Keratinocyte (primary cell): ENCODE measurements around the gene POLE3. TPM values are rescaled to one million over a fixed set of nuclear protein-coding genes. Genes with fewer than 3 reads are reported as not detected.

Experiments used
- DNase-seq: peaks from one replicate; pipeline ENCODE4 v3.0.0-alpha.2; 2011; ENCODE audit warnings: low read depth, missing footprints, low spot score
- FAIRE-seq: peaks from 2 replicates; lab custom pipeline; 2011; peaks lifted over from hg19 to GRCh38; lab: Jason Lieb, UNC
- H2AFZ ChIP-seq: 2 replicates; pipeline ENCODE4 v1.6.0; 2012; ENCODE audit warnings: low read length, control low read depth, inconsistent platforms; ENCODE audit not compliant: control insufficient read depth
- H3K27ac ChIP-seq: 2 replicates; pipeline ENCODE4 v1.5.1; 2011; ENCODE audit warnings: low read length; ENCODE audit not compliant: control insufficient read depth, insufficient read depth
- H3K27me3 ChIP-seq: 3 replicates; pipeline ENCODE4 v1.6.0; 2011; ENCODE audit warnings: low read length; ENCODE audit not compliant: control insufficient read depth, insufficient read depth; ENCODE audit errors: extremely low read depth
- H3K36me3 ChIP-seq, 2 experiments: 2 replicates in 1 of 2; 3 replicates in 1 of 2; pipeline ENCODE4 v1.5.1; 2011; ENCODE audit warnings: low read length in 2 of 2, mild to moderate bottlenecking in 1 of 2; ENCODE audit not compliant: control insufficient read depth in 2 of 2, insufficient read depth in 2 of 2; ENCODE audit errors: extremely low read depth in 1 of 2
- H3K4me1 ChIP-seq: 3 replicates; pipeline ENCODE4 v1.5.1; 2011; ENCODE audit warnings: low read length; ENCODE audit not compliant: control insufficient read depth, insufficient read depth; ENCODE audit errors: extremely low read depth
- H3K4me2 ChIP-seq: 3 replicates; pipeline ENCODE4 v1.6.0; 2011; ENCODE audit warnings: low read depth, low read length; ENCODE audit not compliant: control insufficient read depth, insufficient read depth; ENCODE audit errors: extremely low read depth
- H3K4me3 ChIP-seq, 3 experiments: fragments of 200-600 bp in 1 of 3; sonication (generic) in 1 of 3; 2 replicates in 2 of 3; 3 replicates in 1 of 3; pipeline ENCODE4 v1.5.1; 2011 to 2016; ENCODE audit warnings: low read length in 3 of 3, mild to moderate bottlenecking in 3 of 3, control low read depth in 2 of 3, inconsistent platforms in 1 of 3, low read depth in 1 of 3, mixed read lengths in 1 of 3, mixed run types in 1 of 3, moderate library complexity in 1 of 3; ENCODE audit not compliant: control insufficient read depth in 2 of 3, insufficient read depth in 2 of 3; ENCODE audit errors: extremely low read depth in 1 of 3
- H3K79me2 ChIP-seq: 2 replicates; pipeline ENCODE4 v1.6.0; 2012; ENCODE audit warnings: low read length; ENCODE audit not compliant: control insufficient read depth, insufficient read depth
- H3K9ac ChIP-seq: 3 replicates; pipeline ENCODE4 v1.6.0; 2011; ENCODE audit warnings: low read length; ENCODE audit not compliant: control insufficient read depth, insufficient read depth; ENCODE audit errors: extremely low read depth
- H3K9me1 ChIP-seq: 3 replicates; pipeline ENCODE4 v1.6.0; 2011; ENCODE audit warnings: low read length; ENCODE audit not compliant: control insufficient read depth, insufficient read depth; ENCODE audit errors: extremely low read depth
- H3K9me3 ChIP-seq: 2 replicates; pipeline ENCODE4 v1.5.1; 2012; ENCODE audit warnings: low read depth, low read length; ENCODE audit not compliant: control insufficient read depth
- H4K20me1 ChIP-seq: 3 replicates; pipeline ENCODE4 v1.6.0; 2011; ENCODE audit warnings: low read length; ENCODE audit not compliant: control insufficient read depth, insufficient read depth; ENCODE audit errors: extremely low read depth
- CTCF ChIP-seq, 3 experiments: IDR thresholded peaks in 1 of 3; conservative IDR thresholded peaks in 1 of 3; optimal IDR thresholded peaks in 1 of 3; 2 replicates in 2 of 3; 3 replicates in 1 of 3; pipeline versions ENCODE3 to v1.5.1; 2011; ENCODE audit warnings: low read length in 3 of 3, mild to moderate bottlenecking in 3 of 3, moderate library complexity in 2 of 3, control low read depth in 1 of 3, inconsistent platforms in 1 of 3; ENCODE audit not compliant: insufficient read depth in 2 of 3; ENCODE audit errors: extremely low read depth in 1 of 3
- EZH2 ChIP-seq: IDR thresholded peaks from one replicate; pipeline ENCODE4 v1.6.1; 2012; ENCODE audit warnings: inconsistent platforms, mild to moderate bottlenecking, low read length, moderate library complexity
- dilution Hi-C: fragments of 300-500 bp; cut with MboI; formaldehyde crosslinking; loops from one replicate; pipeline ENCODE4 v1.7.0; 2020; ENCODE audit warnings: low sequenced_read_pairs; ENCODE audit not compliant: extremely low pct_ligation_motif_present
- polyA plus RNA-seq, 5 experiments: library from polyadenylated mRNA; depleted of rRNA in 3 of 5; stranded (reverse) in 3 of 5; stranded (forward) in 1 of 5; unstranded in 1 of 5; fragments of >200 nt; gene quantifications; 1 replicate in 1 of 5; 2 replicates in 3 of 5; 3 replicates in 1 of 5; pipeline versions ENCODE4 v1.2.1 to v1.2.3, GENCODE V29; 2011 to 2012; ENCODE audit warnings: missing spikeins in 2 of 5, low read depth in 1 of 5, low replicate concordance in 1 of 5

POLE3 gene
- polyA plus RNA-seq, 1 donor (not counting 4 experiments of a cell fraction or from before 2014, with no cell fraction given), result 77.2 TPM

- H3K79me2 ChIP-seq, result no peaks in the 10 kb centered on the region
- no peaks in the 10 kb centered on the region for H3K4me1 ChIP-seq
- H3K27ac ChIP-seq, result no peak overlapping the region
- no peaks in the 10 kb centered on the region for H3K9me1 ChIP-seq
- H3K4me2 ChIP-seq, result no peak overlapping the region
- dilution Hi-C loops, result no loop called here
- FAIRE-seq, result no peak
- no peaks in the 10 kb centered on the region for H3K9me3 ChIP-seq
- TF ChIP-seq CTCF (optimal IDR thresholded peaks at IDR 0.05 in 1 of 3, IDR thresholded peaks at IDR 0.05 in 1 of 3, conservative IDR thresholded peaks at IDR 0.05 in 1 of 3; ENCODE audit: extremely low read depth in 1 of 3, insufficient read depth in 2 of 3, low read length in 3 of 3) (no peak), EZH2 (no peak)
- no peak overlapping the region for H2AFZ ChIP-seq
- H3K9ac ChIP-seq, result no peak overlapping the region
- H3K27me3 ChIP-seq, result no peaks in the 10 kb centered on the region
- DNase-seq, result no peak
- no peaks in the 10 kb centered on the region for H3K36me3 ChIP-seq
- no peaks in the 10 kb centered on the region for H4K20me1 ChIP-seq
- H3K4me3 ChIP-seq, result no peak overlapping the region
Observed at GRCh38 chr9:113431191-113431590, 20.7 kb upstream of the POLE3 start.

- H3K4me3 ChIP-seq, result no peak overlapping the region
- no peak overlapping the region for H3K27ac ChIP-seq
- no peak overlapping the region for H3K4me2 ChIP-seq
- DNase-seq (no peak), FAIRE-seq (no peak)
- H3K4me1 ChIP-seq, result no peaks in the 10 kb centered on the region
- no peaks in the 10 kb centered on the region for H3K9me1 ChIP-seq
- dilution Hi-C loops, result loop anchor here (10.0 kb wide), 1 partner anchor 233 kb away; no protein-coding TSS in a partner anchor
- H3K36me3 ChIP-seq, result no peaks in the 10 kb centered on the region
- H3K79me2 ChIP-seq, result no peaks in the 10 kb centered on the region
- no peaks in the 10 kb centered on the region for H3K27me3 ChIP-seq
- no peak for TF ChIP-seq CTCF (optimal IDR thresholded peaks at IDR 0.05 in 1 of 3, IDR thresholded peaks at IDR 0.05 in 1 of 3, conservative IDR thresholded peaks at IDR 0.05 in 1 of 3; ENCODE audit: extremely low read depth in 1 of 3, insufficient read depth in 2 of 3, low read length in 3 of 3)
- TF ChIP-seq EZH2, result no peak
- no peaks in the 10 kb centered on the region for H4K20me1 ChIP-seq
- no peak overlapping the region for H2AFZ ChIP-seq
- no peak overlapping the region for H3K9ac ChIP-seq
- H3K9me3 ChIP-seq, result no peaks in the 10 kb centered on the region
Observed at GRCh38 chr9:113428062-113428615, 17.7 kb upstream of the POLE3 start.
